Caco-2 (cell line): Measurements from ENCODE around the gene HSF5. TPM values are rescaled to one million over a fixed set of nuclear protein-coding genes. Genes with fewer than 3 reads are reported as not detected.

ENCODE experiments used
- BruUV-seq: library from RNA; stranded (reverse); fragments of 400-500 nt; replicated peaks from 2 replicates; lab custom pipeline; 2021; lab: Mats Ljungman, UMichigan
- CTCF ChIA-PET: fragments of 300-600 bp; sonication (Branson Sonifier 250); formaldehyde crosslinking; loops from one replicate; lab custom pipeline; 2022; ENCODE audit warnings: antibody characterized with exemption; lab: Charles Lee
- POLR2A ChIA-PET: fragments of 300-600 bp; sonication (Branson Sonifier 250); formaldehyde crosslinking; loops from one replicate; lab custom pipeline; 2022; ENCODE audit warnings: antibody characterized with exemption; lab: Charles Lee
- DNase-seq, 2 experiments: peaks; one replicate each; pipeline versions ENCODE4 v3.0.0 to v3.0.0-alpha.2; 2020 to 2022
- H3K27me3 ChIP-seq: replicated peaks from 2 replicates; pipeline ENCODE4 v1.6.0; 2011; ENCODE audit warnings: low read length; ENCODE audit not compliant: control insufficient read depth, insufficient read depth
- H3K36me3 ChIP-seq: 2 replicates; pipeline ENCODE4 v1.5.1; 2011; ENCODE audit warnings: low read length; ENCODE audit not compliant: control insufficient read depth, insufficient read depth
- H3K4me1 ChIP-seq: fragments of 250-450 bp; sonication (Bioruptor Pico); 2 replicates; pipeline ENCODE4 v1.5.1; 2020; ENCODE audit warnings: mild to moderate bottlenecking
- H3K4me3 ChIP-seq: 2 replicates; pipeline ENCODE4 v1.5.1; 2011; ENCODE audit warnings: low read depth, mild to moderate bottlenecking, control low read depth, low read length
- H3K9me3 ChIP-seq: fragments of 250-450 bp; sonication (Bioruptor Pico); 2 replicates; pipeline ENCODE4 v1.5.1; 2020; ENCODE audit warnings: mild to moderate bottlenecking, moderate library complexity
- H3K27ac Mint-ChIP-seq: one replicate; pipeline ENCODE4 v1.8.0; 2022; ENCODE audit warnings: mixed read lengths; ENCODE audit not compliant: unreplicated experiment
- H3K27me3 Mint-ChIP-seq: one replicate; pipeline ENCODE4 v1.8.0; 2022; ENCODE audit warnings: mixed read lengths; ENCODE audit not compliant: insufficient read depth, unreplicated experiment
- H3K36me3 Mint-ChIP-seq: one replicate; pipeline ENCODE4 v1.8.0; 2022; ENCODE audit warnings: mild to moderate bottlenecking, mixed read lengths; ENCODE audit not compliant: insufficient read depth, unreplicated experiment
- H3K4me1 Mint-ChIP-seq: one replicate; pipeline ENCODE4 v1.8.0; 2022; ENCODE audit warnings: low read depth, mixed read lengths; ENCODE audit not compliant: unreplicated experiment
- H3K4me3 Mint-ChIP-seq: one replicate; pipeline ENCODE4 v1.8.0; 2022; ENCODE audit warnings: mild to moderate bottlenecking, moderate library complexity, mixed read lengths; ENCODE audit not compliant: unreplicated experiment
- H3K9me3 Mint-ChIP-seq: one replicate; pipeline ENCODE4 v1.8.0; 2022; ENCODE audit warnings: mixed read lengths; ENCODE audit not compliant: unreplicated experiment
- CTCF ChIP-seq, 2 experiments: fragments of 200-600 bp in 1 of 2; IDR thresholded peaks; 1 replicate in 1 of 2; 2 replicates in 1 of 2; pipeline versions ENCODE4 v1.5.1 to v1.8.0; 2011 to 2022; ENCODE audit warnings: antibody characterized with exemption in 1 of 2, control low read depth in 1 of 2, inconsistent platforms in 1 of 2, low read depth in 1 of 2, low read length in 1 of 2, mild to moderate bottlenecking in 1 of 2, moderate library complexity in 1 of 2; ENCODE audit not compliant: insufficient read depth in 1 of 2, severe bottlenecking in 1 of 2, unreplicated experiment in 1 of 2
- intact Hi-C: fragments of 100-400 bp; cut with micrococcal nuclease; formaldehyde crosslinking; loops from one replicate; pipeline ENCODE4 v1.10.0; 2022; ENCODE audit not compliant: unreplicated experiment
- total RNA-seq: library from RNA; stranded (reverse); gene quantifications from 2 replicates; pipeline ENCODE4 v1.2.3, GENCODE V29; 2022

HSF5 gene
- total RNA-seq, 1 experiment from 2014 or later: 0.98 TPM

GRCh38 chr17:58421711-58422110 is 66.5 kb downstream of the HSF5 start:
- H3K36me3 Mint-ChIP-seq: peaks cover 11% of the 10 kb centered on the region
- POLR2A ChIA-PET: no interaction called here
- CTCF ChIA-PET: interaction anchor here (1.0 kb wide), 1 partner anchor 104 kb away, joined by 3 read pairs; no protein-coding TSS in a partner anchor

GRCh38 chr17:58420827-58421226 is 67.4 kb downstream of the HSF5 start:
- intact Hi-C loops: no loop called here
- H3K4me3 Mint-ChIP-seq: no peak overlapping the region
- no peak overlapping the region for H3K27ac Mint-ChIP-seq
- BruUV-seq: no TSS peak
- H3K4me1 Mint-ChIP-seq: peaks cover 7% of the 10 kb centered on the region
- H3K9me3 ChIP-seq: no peaks in the 10 kb centered on the region
- POLR2A ChIA-PET: no interaction called here
- H3K27me3 ChIP-seq: no peaks in the 10 kb centered on the region
- no peaks in the 10 kb centered on the region for H3K27me3 Mint-ChIP-seq
- H3K4me1 ChIP-seq: peaks cover 9% of the 10 kb centered on the region
- CTCF ChIA-PET: interaction anchor here (1.1 kb wide), 1 partner anchor 103 kb away, joined by 5 read pairs; no protein-coding TSS in a partner anchor
- no peaks in the 10 kb centered on the region for H3K36me3 ChIP-seq
- peaks cover 19% of the 10 kb centered on the region for H3K36me3 Mint-ChIP-seq
- no peak for DNase-seq
- no peak for TF ChIP-seq CTCF (IDR thresholded peaks at IDR 0.05; ENCODE audit: insufficient read depth in 1 of 2, low read depth in 1 of 2, low read length in 1 of 2, severe bottlenecking in 1 of 2, unreplicated experiment in 1 of 2)
- no peaks in the 10 kb centered on the region for H3K9me3 Mint-ChIP-seq
- H3K4me3 ChIP-seq: no peak overlapping the region

More at GRCh38 chr17:58421711-58422110, 66.5 kb downstream of the HSF5 start:
- BruUV-seq: no TSS peak
- Mint-ChIP-seq H3K4me3 (no peak overlapping the region), H3K9me3 (no peaks in the 10 kb centered on the region), H3K27me3 (no peaks in the 10 kb centered on the region), H3K27ac (no peak overlapping the region), H3K4me1 (peaks cover 7% of the 10 kb centered on the region)
- DNase-seq: no peak
- H3K9me3 ChIP-seq: no peaks in the 10 kb centered on the region
- no peaks in the 10 kb centered on the region for H3K36me3 ChIP-seq
- H3K4me3 ChIP-seq: no peak overlapping the region
- no peak for TF ChIP-seq CTCF (IDR thresholded peaks at IDR 0.05; ENCODE audit: insufficient read depth in 1 of 2, low read depth in 1 of 2, low read length in 1 of 2, severe bottlenecking in 1 of 2, unreplicated experiment in 1 of 2)
- H3K4me1 ChIP-seq: peaks cover 9% of the 10 kb centered on the region
- H3K27me3 ChIP-seq: no peaks in the 10 kb centered on the region
- intact Hi-C loops: no loop called here

- H3K4me1 Mint-ChIP-seq: peaks cover 10% of the 10 kb centered on the region
- POLR2A ChIA-PET: interaction anchor here (0.5 to 1.7 kb wide), 27 partner anchors 9 to 1424 kb away, joined by 3 to 28 read pairs (median 4); partner anchors contain the start of gene SUPT4H1
- no TSS peak for BruUV-seq
Measured at GRCh38 chr17:58417300-58418092, 70.7 kb downstream of the HSF5 start, which contains the start of gene RNF43. RNF43 (minus strand) TSS chr17:58417534; CDS start chr17:58415577, 1,957 bp downstream.

More at GRCh38 chr17:58417300-58418092, 70.7 kb downstream of the HSF5 start, which contains the start of gene RNF43:
- DNase-seq: peak; percentile 98 to 99
- Mint-ChIP-seq H3K27ac (peak within 1 kb of the TSS; percentile 93), H3K27me3 (no peaks in the 10 kb centered on the region), H3K36me3 (peaks cover 48% of the 10 kb centered on the region), H3K4me3 (peak within 1 kb of the TSS; percentile 90), H3K9me3 (no peaks in the 10 kb centered on the region)
- no peaks in the 10 kb centered on the region for H3K27me3 ChIP-seq
- intact Hi-C loops: loop anchor here (1.0 to 5.0 kb wide), 7 partner anchors 19 to 100 kb away; partner anchors contain the start of gene SUPT4H1
- H3K4me1 ChIP-seq: peaks cover 13% of the 10 kb centered on the region
- H3K36me3 ChIP-seq: no peaks in the 10 kb centered on the region
- CTCF ChIA-PET: interaction anchor here (0.6 to 1.8 kb wide), 30 partner anchors 8 to 167 kb away, joined by 3 to 84 read pairs (median 5); partner anchors contain the start of gene SUPT4H1
- H3K9me3 ChIP-seq: no peaks in the 10 kb centered on the region
- peak within 1 kb of the TSS; percentile 70 for H3K4me3 ChIP-seq
- peak; percentile 88 to 92 for TF ChIP-seq CTCF (IDR thresholded peaks at IDR 0.05; ENCODE audit: insufficient read depth in 1 of 2, low read depth in 1 of 2, low read length in 1 of 2, severe bottlenecking in 1 of 2, unreplicated experiment in 1 of 2)
